Endothelial cell of umbilical vein (primary cell): ENCODE results near the gene FTHL17.

Source experiments
- CTCF ChIP-seq, 2 donors: IDR thresholded peaks; 1 replicate in 1 of 2; 2 replicates in 1 of 2; pipeline ENCODE4 v1.5.1; 2011; ENCODE audit warnings: low read length in 2 of 2, mild to moderate bottlenecking in 2 of 2, moderate library complexity in 2 of 2, control low read depth in 1 of 2, inconsistent platforms in 1 of 2, low read depth in 1 of 2; ENCODE audit not compliant: insufficient read depth in 1 of 2; ENCODE audit errors: extremely low read depth in 1 of 2
- POLR2A ChIP-seq: IDR thresholded peaks from 2 replicates; pipeline ENCODE4 v1.6.1; 2012; ENCODE audit warnings: low read depth, mild to moderate bottlenecking, control low read depth, low read length

- TF ChIP-seq CTCF (IDR thresholded peaks at IDR 0.05; ENCODE audit: extremely low read depth in 1 of 2, insufficient read depth in 1 of 2, low read depth in 1 of 2, low read length in 2 of 2) (no peak), POLR2A (no peak)
Observed at GRCh38 chrX:31098079-31098478, 26.2 kb upstream of the FTHL17 start.
